HepG2 (cell line): ENCODE data around the gene SEMA6B. TPM values are rescaled to one million over a fixed set of nuclear protein-coding genes. Genes with fewer than 3 reads are reported as not detected.
A peak's percentile ranks its signal among the peaks of the same experiment; 100 is the strongest.

Experiments
- FOXP4 ChIP-seq: sonication (generic); formaldehyde crosslinking; IDR thresholded peaks from 2 replicates; pipeline ENCODE4 v1.4.0; 2020; ENCODE audit warnings: missing genetic modification reagents
- HOXA9 ChIP-seq: sonication (generic); formaldehyde crosslinking; IDR thresholded peaks from 2 replicates; pipeline ENCODE4 v1.8.1; 2022; ENCODE audit warnings: missing genetic modification reagents, mild to moderate bottlenecking, moderate library complexity, borderline replicate concordance
- NFYC ChIP-seq: IDR thresholded peaks from 2 replicates; pipeline ENCODE4 v1.6.1; 2016; ENCODE audit warnings: missing genetic modification reagents, missing compliant biosample characterization
- PAXIP1 ChIP-seq: sonication (generic); formaldehyde crosslinking; conservative IDR thresholded peaks from 2 replicates; pipeline ENCODE4 v1.4.0; 2020; ENCODE audit warnings: mild to moderate bottlenecking, missing genetic modification reagents, moderate library complexity
- PRMT3 ChIP-seq: sonication (generic); formaldehyde crosslinking; IDR thresholded peaks from 2 replicates; pipeline ENCODE4 v1.8.1; 2022; ENCODE audit warnings: low read depth, mild to moderate bottlenecking, moderate library complexity, missing genetic modification reagents, borderline replicate concordance
- TRIM24 ChIP-seq: sonication (generic); formaldehyde crosslinking; IDR thresholded peaks from 2 replicates; pipeline ENCODE4 v1.8.0; 2022; ENCODE audit warnings: mild to moderate bottlenecking, missing genetic modification reagents
- YEATS2 ChIP-seq: sonication (generic); formaldehyde crosslinking; IDR thresholded peaks from 2 replicates; pipeline ENCODE4 v1.4.0; 2020; ENCODE audit warnings: missing genetic modification reagents, borderline replicate concordance
- ZNF883 ChIP-seq: sonication (generic); formaldehyde crosslinking; IDR thresholded peaks from 2 replicates; pipeline ENCODE4 v1.5.1; 2020; ENCODE audit warnings: mild to moderate bottlenecking, missing genetic modification reagents; ENCODE audit errors: not compliant biosample characterization
- polyA plus RNA-seq, 8 experiments: library from polyadenylated mRNA; depleted of rRNA in 3 of 8; stranded (reverse) in 7 of 8; unstranded in 1 of 8; fragments of >200 nt; fragmentation: Illumina TruSeq in 4 of 8; extraction: Trizol in 4 of 8; gene quantifications; 2 replicates each; pipeline versions ENCODE4 v1.2.1 to v1.2.3, GENCODE V29; 2011 to 2016; ENCODE audit warnings: low read depth in 4 of 8, missing spikeins in 1 of 8, mixed read lengths in 1 of 8; ENCODE audit not compliant: insufficient read depth in 1 of 8
- total RNA-seq, 5 experiments: library from RNA; depleted of rRNA; stranded (reverse); fragments of >200 nt; fragmentation: Illumina TruSeq; extraction: Trizol; gene quantifications; 2 replicates each; pipeline ENCODE4 v1.2.3, GENCODE V29; 2016; ENCODE audit warnings: low read depth in 1 of 5
- TF ChIP-seq, protein P1 (sequence below): sonication (generic); formaldehyde crosslinking; conservative IDR thresholded peaks from 2 replicates; pipeline ENCODE4 v1.4.0; 2020; ENCODE audit warnings: missing genetic modification reagents
- TF ChIP-seq, protein P2 (sequence below): sonication (generic); formaldehyde crosslinking; IDR thresholded peaks from 2 replicates; pipeline ENCODE4 v1.5.0; 2020; ENCODE audit warnings: missing genetic modification reagents, mild to moderate bottlenecking, borderline replicate concordance
- TF ChIP-seq, protein P3 (sequence below): sonication (generic); formaldehyde crosslinking; IDR thresholded peaks from 2 replicates; pipeline ENCODE4 v1.8.1; 2023; ENCODE audit warnings: mild to moderate bottlenecking, missing genetic modification reagents
- TF ChIP-seq, protein P4 (sequence below): sonication (generic); formaldehyde crosslinking; IDR thresholded peaks from 2 replicates; pipeline ENCODE4 v1.5.1; 2020; ENCODE audit warnings: mild to moderate bottlenecking, missing genetic modification reagents, moderate library complexity

The SEMA6B gene
- total and polyA plus RNA-seq, 2 of the 13 experiments (the other 11 are each of a cell fraction or from before 2014, with no cell fraction given): 45.5 to 67.1 TPM

- TF ChIP-seq ZNF883 (CRISPR knock-in tag) (no peak), NFYC (CRISPR knock-in tag) (peak; percentile 40; the same call in 1 of the 2 replicates), FOXP4 (peak; percentile 68), HOXA9 (CRISPR knock-in tag) (no peak), YEATS2 (CRISPR knock-in tag) (no peak), PRMT3 (CRISPR knock-in tag) (peak; percentile 39; the same call in 1 of the 2 replicates), TRIM24 (CRISPR knock-in tag) (no peak), PAXIP1 (CRISPR knock-in tag) (peak; percentile 66)
- TF ChIP-seq, protein P1, sequence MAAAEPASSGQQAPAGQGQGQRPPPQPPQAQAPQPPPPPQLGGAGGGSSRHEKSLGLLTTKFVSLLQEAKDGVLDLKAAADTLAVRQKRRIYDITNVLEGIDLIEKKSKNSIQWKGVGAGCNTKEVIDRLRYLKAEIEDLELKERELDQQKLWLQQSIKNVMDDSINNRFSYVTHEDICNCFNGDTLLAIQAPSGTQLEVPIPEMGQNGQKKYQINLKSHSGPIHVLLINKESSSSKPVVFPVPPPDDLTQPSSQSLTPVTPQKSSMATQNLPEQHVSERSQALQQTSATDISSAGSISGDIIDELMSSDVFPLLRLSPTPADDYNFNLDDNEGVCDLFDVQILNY (CRISPR knock-in tag): no peak
- TF ChIP-seq, protein P2, sequence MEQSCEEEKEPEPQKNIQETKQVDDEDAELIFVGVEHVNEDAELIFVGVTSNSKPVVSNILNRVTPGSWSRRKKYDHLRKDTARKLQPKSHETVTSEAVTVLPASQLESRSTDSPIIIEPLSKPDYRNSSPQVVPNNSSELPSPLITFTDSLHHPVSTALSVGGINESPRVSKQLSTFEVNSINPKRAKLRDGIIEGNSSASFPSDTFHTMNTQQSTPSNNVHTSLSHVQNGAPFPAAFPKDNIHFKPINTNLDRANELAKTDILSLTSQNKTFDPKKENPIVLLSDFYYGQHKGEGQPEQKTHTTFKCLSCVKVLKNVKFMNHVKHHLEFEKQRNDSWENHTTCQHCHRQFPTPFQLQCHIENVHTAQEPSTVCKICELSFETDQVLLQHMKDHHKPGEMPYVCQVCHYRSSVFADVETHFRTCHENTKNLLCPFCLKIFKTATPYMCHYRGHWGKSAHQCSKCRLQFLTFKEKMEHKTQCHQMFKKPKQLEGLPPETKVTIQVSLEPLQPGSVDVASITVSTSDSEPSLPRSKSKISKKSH: peak; percentile 74; the same call in 1 of the 2 replicates
- TF ChIP-seq, protein P3, sequence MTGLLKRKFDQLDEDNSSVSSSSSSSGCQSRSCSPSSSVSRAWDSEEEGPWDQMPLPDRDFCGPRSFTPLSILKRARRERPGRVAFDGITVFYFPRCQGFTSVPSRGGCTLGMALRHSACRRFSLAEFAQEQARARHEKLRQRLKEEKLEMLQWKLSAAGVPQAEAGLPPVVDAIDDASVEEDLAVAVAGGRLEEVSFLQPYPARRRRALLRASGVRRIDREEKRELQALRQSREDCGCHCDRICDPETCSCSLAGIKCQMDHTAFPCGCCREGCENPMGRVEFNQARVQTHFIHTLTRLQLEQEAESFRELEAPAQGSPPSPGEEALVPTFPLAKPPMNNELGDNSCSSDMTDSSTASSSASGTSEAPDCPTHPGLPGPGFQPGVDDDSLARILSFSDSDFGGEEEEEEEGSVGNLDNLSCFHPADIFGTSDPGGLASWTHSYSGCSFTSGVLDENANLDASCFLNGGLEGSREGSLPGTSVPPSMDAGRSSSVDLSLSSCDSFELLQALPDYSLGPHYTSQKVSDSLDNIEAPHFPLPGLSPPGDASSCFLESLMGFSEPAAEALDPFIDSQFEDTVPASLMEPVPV (CRISPR knock-in tag): no peak
- TF ChIP-seq, protein P4, sequence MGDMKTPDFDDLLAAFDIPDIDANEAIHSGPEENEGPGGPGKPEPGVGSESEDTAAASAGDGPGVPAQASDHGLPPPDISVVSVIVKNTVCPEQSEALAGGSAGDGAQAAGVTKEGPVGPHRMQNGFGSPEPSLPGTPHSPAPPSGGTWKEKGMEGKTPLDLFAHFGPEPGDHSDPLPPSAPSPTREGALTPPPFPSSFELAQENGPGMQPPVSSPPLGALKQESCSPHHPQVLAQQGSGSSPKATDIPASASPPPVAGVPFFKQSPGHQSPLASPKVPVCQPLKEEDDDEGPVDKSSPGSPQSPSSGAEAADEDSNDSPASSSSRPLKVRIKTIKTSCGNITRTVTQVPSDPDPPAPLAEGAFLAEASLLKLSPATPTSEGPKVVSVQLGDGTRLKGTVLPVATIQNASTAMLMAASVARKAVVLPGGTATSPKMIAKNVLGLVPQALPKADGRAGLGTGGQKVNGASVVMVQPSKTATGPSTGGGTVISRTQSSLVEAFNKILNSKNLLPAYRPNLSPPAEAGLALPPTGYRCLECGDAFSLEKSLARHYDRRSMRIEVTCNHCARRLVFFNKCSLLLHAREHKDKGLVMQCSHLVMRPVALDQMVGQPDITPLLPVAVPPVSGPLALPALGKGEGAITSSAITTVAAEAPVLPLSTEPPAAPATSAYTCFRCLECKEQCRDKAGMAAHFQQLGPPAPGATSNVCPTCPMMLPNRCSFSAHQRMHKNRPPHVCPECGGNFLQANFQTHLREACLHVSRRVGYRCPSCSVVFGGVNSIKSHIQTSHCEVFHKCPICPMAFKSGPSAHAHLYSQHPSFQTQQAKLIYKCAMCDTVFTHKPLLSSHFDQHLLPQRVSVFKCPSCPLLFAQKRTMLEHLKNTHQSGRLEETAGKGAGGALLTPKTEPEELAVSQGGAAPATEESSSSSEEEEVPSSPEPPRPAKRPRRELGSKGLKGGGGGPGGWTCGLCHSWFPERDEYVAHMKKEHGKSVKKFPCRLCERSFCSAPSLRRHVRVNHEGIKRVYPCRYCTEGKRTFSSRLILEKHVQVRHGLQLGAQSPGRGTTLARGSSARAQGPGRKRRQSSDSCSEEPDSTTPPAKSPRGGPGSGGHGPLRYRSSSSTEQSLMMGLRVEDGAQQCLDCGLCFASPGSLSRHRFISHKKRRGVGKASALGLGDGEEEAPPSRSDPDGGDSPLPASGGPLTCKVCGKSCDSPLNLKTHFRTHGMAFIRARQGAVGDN (CRISPR knock-in tag): peak; percentile 78
These were observed 19.5 kb downstream of the SEMA6B start, which contains the start of gene LRG1 (continued) for GRCh38 chr19:4539693-4540581.
